ENCODE data around the gene CTBP1. TPM values are rescaled to one million over a fixed set of nuclear protein-coding genes. Genes with fewer than 3 reads are reported as not detected.

Gene CTBP1
- total and polyA plus RNA-seq, 2 donors from 2014 or later: 96.1 to 170 TPM

DNA sequence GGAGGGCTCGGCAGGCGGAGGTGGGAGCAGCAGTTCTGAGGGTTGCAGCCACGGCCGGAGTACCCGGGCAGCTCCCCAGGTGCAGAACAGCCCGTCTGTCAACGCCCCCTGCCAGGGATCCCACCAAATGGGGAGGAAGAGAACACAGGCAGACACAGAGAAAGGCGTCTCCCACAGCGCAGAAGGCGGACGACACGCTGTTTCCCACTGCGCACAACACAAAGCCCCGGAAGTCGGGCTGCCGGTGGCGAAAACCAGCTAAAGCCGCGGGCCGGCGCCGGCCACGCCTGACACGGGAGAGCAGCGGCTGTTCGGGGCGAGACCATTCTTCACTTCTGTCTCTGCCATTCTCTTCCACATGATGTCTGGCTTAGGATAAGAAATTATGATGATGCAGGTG is 31.6 kb downstream of the CTBP1 start:
- no peak overlapping the region for H3K27ac ChIP-seq (ENCODE audit: low read depth in 2 of 2, low read length in 2 of 2)
- H3K9me3 ChIP-seq (ENCODE audit: control insufficient read depth in 2 of 3, insufficient read depth in 1 of 3, low read length in 3 of 3): no peaks in the 10 kb centered on the region
- TF ChIP-seq, protein P1, sequence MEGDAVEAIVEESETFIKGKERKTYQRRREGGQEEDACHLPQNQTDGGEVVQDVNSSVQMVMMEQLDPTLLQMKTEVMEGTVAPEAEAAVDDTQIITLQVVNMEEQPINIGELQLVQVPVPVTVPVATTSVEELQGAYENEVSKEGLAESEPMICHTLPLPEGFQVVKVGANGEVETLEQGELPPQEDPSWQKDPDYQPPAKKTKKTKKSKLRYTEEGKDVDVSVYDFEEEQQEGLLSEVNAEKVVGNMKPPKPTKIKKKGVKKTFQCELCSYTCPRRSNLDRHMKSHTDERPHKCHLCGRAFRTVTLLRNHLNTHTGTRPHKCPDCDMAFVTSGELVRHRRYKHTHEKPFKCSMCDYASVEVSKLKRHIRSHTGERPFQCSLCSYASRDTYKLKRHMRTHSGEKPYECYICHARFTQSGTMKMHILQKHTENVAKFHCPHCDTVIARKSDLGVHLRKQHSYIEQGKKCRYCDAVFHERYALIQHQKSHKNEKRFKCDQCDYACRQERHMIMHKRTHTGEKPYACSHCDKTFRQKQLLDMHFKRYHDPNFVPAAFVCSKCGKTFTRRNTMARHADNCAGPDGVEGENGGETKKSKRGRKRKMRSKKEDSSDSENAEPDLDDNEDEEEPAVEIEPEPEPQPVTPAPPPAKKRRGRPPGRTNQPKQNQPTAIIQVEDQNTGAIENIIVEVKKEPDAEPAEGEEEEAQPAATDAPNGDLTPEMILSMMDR (IDR thresholded peaks at IDR 0.05; ENCODE audit: borderline replicate concordance, extremely low read depth, insufficient read depth): no peak
- no peaks in the 10 kb centered on the region for H3K27me3 ChIP-seq (ENCODE audit: control insufficient read depth, insufficient read depth, low read length)
- peaks cover 0 to 14% (median 0%) of the 10 kb centered on the region in 3 donors for H3K4me1 ChIP-seq (ENCODE audit: control insufficient read depth in 2 of 3, insufficient read depth in 2 of 3, low read depth in 1 of 3, low read length in 3 of 3)
- H3K36me3 ChIP-seq (ENCODE audit: control insufficient read depth in 2 of 3, insufficient read depth in 3 of 3, low read length in 3 of 3): peaks cover 0 to 15% (median 13%) of the 10 kb centered on the region in 3 donors
- no peak overlapping the region for H3K9ac ChIP-seq (ENCODE audit: low read length in 3 of 3)
- FAIRE-seq: no peak
- H3K4me3 ChIP-seq (ENCODE audit: low read length in 3 of 3): no peak overlapping the region
- intact Hi-C loops (cut with DNase I): no loop called here
- DNase-seq: no peak

- Histone ChIP-seq H3K4me1 (ENCODE audit: control insufficient read depth in 2 of 3, insufficient read depth in 2 of 3, low read depth in 1 of 3, low read length in 3 of 3) (peaks cover 0 to 14% (median 0%) of the 10 kb centered on the region in 3 donors), H3K27me3 (ENCODE audit: control insufficient read depth, insufficient read depth, low read length) (no peaks in the 10 kb centered on the region), H3K27ac (ENCODE audit: low read depth in 2 of 2, low read length in 2 of 2) (no peak overlapping the region), H3K9ac (ENCODE audit: low read length in 3 of 3) (no peak overlapping the region), H3K4me3 (ENCODE audit: low read length in 3 of 3) (no peak overlapping the region), H3K36me3 (ENCODE audit: control insufficient read depth in 2 of 3, insufficient read depth in 3 of 3, low read length in 3 of 3) (peaks cover 0 to 15% (median 13%) of the 10 kb centered on the region in 3 donors), H3K9me3 (ENCODE audit: control insufficient read depth in 2 of 3, insufficient read depth in 1 of 3, low read length in 3 of 3) (no peaks in the 10 kb centered on the region)
- DNase-seq (no peak), FAIRE-seq (no peak)
- TF ChIP-seq, protein P1 (IDR thresholded peaks at IDR 0.05; ENCODE audit: borderline replicate concordance, extremely low read depth, insufficient read depth): no peak
- intact Hi-C loops (cut with DNase I): no loop called here
Measured at GRCh38 chr4:1216869-1217294, 32.0 kb downstream of the CTBP1 start.

DNA sequence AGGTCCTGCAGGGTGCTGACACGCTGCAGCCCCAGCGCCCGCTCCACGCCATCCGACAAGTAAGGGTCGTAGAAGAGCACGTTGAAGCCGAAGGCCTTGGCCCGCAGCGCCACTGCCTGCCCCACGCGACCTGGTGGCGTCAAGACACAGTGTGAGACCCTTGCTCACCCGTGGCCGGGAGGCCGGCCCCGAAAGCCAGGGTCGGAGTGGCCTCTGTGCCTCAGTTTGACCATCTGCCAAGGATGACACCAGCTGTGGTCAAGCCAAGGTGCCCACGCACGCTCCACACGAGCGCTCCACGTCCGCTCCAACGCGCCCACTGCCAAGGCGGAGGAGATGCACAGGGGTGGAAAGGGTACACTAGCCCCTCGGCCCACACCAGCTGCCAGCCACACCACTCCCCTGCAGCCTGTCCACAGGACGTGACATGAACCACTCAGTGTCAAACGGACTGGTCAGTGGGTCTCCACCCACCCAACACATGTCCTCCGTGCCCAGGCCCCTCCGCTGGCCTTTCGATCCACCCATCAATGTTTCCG is 32.8 kb downstream of the CTBP1 start:
- Histone ChIP-seq H3K9ac (ENCODE audit: low read length in 3 of 3) (no peak overlapping the region), H3K27ac (ENCODE audit: low read depth in 2 of 2, low read length in 2 of 2) (no peak overlapping the region), H3K4me1 (ENCODE audit: control insufficient read depth in 2 of 3, insufficient read depth in 2 of 3, low read depth in 1 of 3, low read length in 3 of 3) (peaks cover 0 to 14% (median 0%) of the 10 kb centered on the region in 3 donors), H3K4me3 (ENCODE audit: low read length in 3 of 3) (no peak overlapping the region), H3K36me3 (ENCODE audit: control insufficient read depth in 2 of 3, insufficient read depth in 3 of 3, low read length in 3 of 3) (peaks cover 0 to 15% (median 12%) of the 10 kb centered on the region in 3 donors), H3K27me3 (ENCODE audit: control insufficient read depth, insufficient read depth, low read length) (no peaks in the 10 kb centered on the region), H3K9me3 (ENCODE audit: control insufficient read depth in 2 of 3, insufficient read depth in 1 of 3, low read length in 3 of 3) (no peaks in the 10 kb centered on the region)
- FAIRE-seq (no peak), DNase-seq (no peak)
- TF ChIP-seq, protein P1 (IDR thresholded peaks at IDR 0.05; ENCODE audit: borderline replicate concordance, extremely low read depth, insufficient read depth): no peak
- intact Hi-C loops (cut with DNase I): no loop called here
